HepG2 (cell line): ENCODE measurements around the gene FDXR. TPM values are rescaled to one million over a fixed set of nuclear protein-coding genes. Genes with fewer than 3 reads are reported as not detected.
A peak's percentile ranks its signal among the peaks of the same experiment; 100 is the strongest.

Source experiments
- CEBPG ChIP-seq: IDR thresholded peaks from 2 replicates; pipeline ENCODE4 v1.6.1; 2016
- CTCF ChIP-seq: sonication (generic); formaldehyde crosslinking; IDR thresholded peaks from 2 replicates; pipeline ENCODE4 v1.5.0; 2020; ENCODE audit warnings: mild to moderate bottlenecking, missing genetic modification reagents, moderate library complexity
- DPF2 ChIP-seq: sonication (generic); formaldehyde crosslinking; IDR thresholded peaks from 2 replicates; pipeline ENCODE4 v1.4.0; 2020; ENCODE audit warnings: mild to moderate bottlenecking, low read depth, missing genetic modification reagents, borderline replicate concordance
- EP300 ChIP-seq, 3 experiments: sonication (generic) in 1 of 3; formaldehyde crosslinking in 1 of 3; IDR thresholded peaks; 2 replicates each; pipeline versions ENCODE4 v1.5.1 to v1.6.1; 2011 to 2020; ENCODE audit warnings: low read depth in 2 of 3, low read length in 2 of 3, borderline replicate concordance in 1 of 3, improper control_type of control experiment in 1 of 3, mild to moderate bottlenecking in 1 of 3, missing genetic modification reagents in 1 of 3, moderate library complexity in 1 of 3
- HHEX ChIP-seq: IDR thresholded peaks from 2 replicates; pipeline ENCODE4 v1.6.1; 2016; ENCODE audit warnings: control low read depth
- KLF11 ChIP-seq: IDR thresholded peaks from 2 replicates; pipeline ENCODE4 v1.6.1; 2016; ENCODE audit warnings: missing compliant biosample characterization
- MAFK ChIP-seq, 2 experiments: IDR thresholded peaks in 1 of 2; conservative IDR thresholded peaks in 1 of 2; 2 replicates each; pipeline ENCODE4 v1.6.1; 2011; ENCODE audit warnings: improper control_type of control experiment in 2 of 2, low read length in 2 of 2
- MYC ChIP-seq: sonication (generic); formaldehyde crosslinking; IDR thresholded peaks from 2 replicates; pipeline ENCODE4 v1.9.0; 2021; ENCODE audit warnings: missing genetic modification reagents, borderline replicate concordance
- ONECUT2 ChIP-seq: sonication (generic); formaldehyde crosslinking; IDR thresholded peaks from 2 replicates; pipeline ENCODE4 v1.4.0; 2020; ENCODE audit warnings: missing genetic modification reagents
- SAP130 ChIP-seq: IDR thresholded peaks from 2 replicates; pipeline ENCODE4 v1.6.1; 2016; ENCODE audit warnings: low read depth
- SMAD9 ChIP-seq: sonication (generic); formaldehyde crosslinking; IDR thresholded peaks from 2 replicates; pipeline ENCODE4 v1.5.1; 2020; ENCODE audit warnings: mild to moderate bottlenecking, missing genetic modification reagents
- SRY ChIP-seq: sonication (generic); formaldehyde crosslinking; IDR thresholded peaks from 2 replicates; pipeline ENCODE4 v1.8.0; 2022; ENCODE audit warnings: mild to moderate bottlenecking, missing genetic modification reagents
- YY1 ChIP-seq: IDR thresholded peaks from 2 replicates; pipeline ENCODE4 v1.6.1; 2011; ENCODE audit warnings: low read length, low read depth, moderate library complexity, mild to moderate bottlenecking; ENCODE audit not compliant: insufficient read depth, insufficient replicate concordance
- ZNF512B ChIP-seq: sonication (generic); formaldehyde crosslinking; IDR thresholded peaks from 2 replicates; pipeline ENCODE4 v1.5.1; 2020; ENCODE audit warnings: missing genetic modification reagents, mild to moderate bottlenecking, borderline replicate concordance
- ZSCAN9 ChIP-seq: IDR thresholded peaks from 2 replicates; pipeline ENCODE4 v1.6.1; 2016; ENCODE audit warnings: borderline replicate concordance
- polyA plus RNA-seq, 8 experiments: library from polyadenylated mRNA; depleted of rRNA in 3 of 8; stranded (reverse) in 7 of 8; unstranded in 1 of 8; fragments of >200 nt; fragmentation: Illumina TruSeq in 4 of 8; extraction: Trizol in 4 of 8; gene quantifications; 2 replicates each; pipeline versions ENCODE4 v1.2.1 to v1.2.3, GENCODE V29; 2011 to 2016; ENCODE audit warnings: low read depth in 4 of 8, missing spikeins in 1 of 8, mixed read lengths in 1 of 8; ENCODE audit not compliant: insufficient read depth in 1 of 8
- total RNA-seq, 5 experiments: library from RNA; depleted of rRNA; stranded (reverse); fragments of >200 nt; fragmentation: Illumina TruSeq; extraction: Trizol; gene quantifications; 2 replicates each; pipeline ENCODE4 v1.2.3, GENCODE V29; 2016; ENCODE audit warnings: low read depth in 1 of 5
- TF ChIP-seq, protein P1 (sequence below): IDR thresholded peaks from 2 replicates; pipeline ENCODE4 v1.6.1; 2016; ENCODE audit warnings: mild to moderate bottlenecking
- TF ChIP-seq, protein P2 (sequence below): sonication (generic); formaldehyde crosslinking; IDR thresholded peaks from 2 replicates; pipeline ENCODE4 v1.4.0; 2020; ENCODE audit warnings: missing genetic modification reagents, mild to moderate bottlenecking, borderline replicate concordance

Gene FDXR
- total and polyA plus RNA-seq, 2 of the 13 experiments (the other 11 are each of a cell fraction or from before 2014, with no cell fraction given) = 23.4 to 116 TPM

GRCh38 chr17:74864866-74865395, 7.9 kb downstream of the FDXR start (continued):
- TF ChIP-seq CTCF (CRISPR knock-in tag) (peak; percentile 98), SMAD9 (CRISPR knock-in tag) (0 out of 2 replicates have a peak, but pooled peaks have one; percentile 40), MAFK (conservative IDR thresholded peaks at IDR 0.05 in 1 of 2, IDR thresholded peaks at IDR 0.05 in 1 of 2; ENCODE audit: low read length in 2 of 2) (peak; percentile 40 to 59; a peak in 3 of 4 replicates), KLF11 (CRISPR knock-in tag) (no peak), CEBPG (peak; percentile 67), SRY (CRISPR knock-in tag) (0 out of 2 replicates have a peak, but pooled peaks have one; percentile 52), ZNF512B (CRISPR knock-in tag) (no peak), EP300 (IDR thresholded peaks at IDR 0.05; ENCODE audit: low read depth in 2 of 2, low read length in 2 of 2) (no peak), EP300 (CRISPR knock-in tag; IDR thresholded peaks at IDR 0.05; ENCODE audit: borderline replicate concordance) (0 out of 2 replicates have a peak, but pooled peaks have one; percentile 22), ZSCAN9 (no peak), DPF2 (CRISPR knock-in tag) (no peak), HHEX (CRISPR knock-in tag) (no peak), ONECUT2 (no peak), SAP130 (0 out of 2 replicates have a peak, but pooled peaks have one; percentile 23), MYC (peak; percentile 34; the same call in 1 of the 2 replicates), YY1 (peak; percentile 38)
- TF ChIP-seq, protein P1, sequence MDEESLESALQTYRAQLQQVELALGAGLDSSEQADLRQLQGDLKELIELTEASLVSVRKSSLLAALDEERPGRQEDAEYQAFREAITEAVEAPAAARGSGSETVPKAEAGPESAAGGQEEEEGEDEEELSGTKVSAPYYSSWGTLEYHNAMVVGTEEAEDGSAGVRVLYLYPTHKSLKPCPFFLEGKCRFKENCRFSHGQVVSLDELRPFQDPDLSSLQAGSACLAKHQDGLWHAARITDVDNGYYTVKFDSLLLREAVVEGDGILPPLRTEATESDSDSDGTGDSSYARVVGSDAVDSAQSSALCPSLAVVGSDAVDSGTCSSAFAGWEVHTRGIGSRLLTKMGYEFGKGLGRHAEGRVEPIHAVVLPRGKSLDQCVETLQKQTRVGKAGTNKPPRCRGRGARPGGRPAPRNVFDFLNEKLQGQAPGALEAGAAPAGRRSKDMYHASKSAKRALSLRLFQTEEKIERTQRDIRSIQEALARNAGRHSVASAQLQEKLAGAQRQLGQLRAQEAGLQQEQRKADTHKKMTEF = no peak
- TF ChIP-seq, protein P2, sequence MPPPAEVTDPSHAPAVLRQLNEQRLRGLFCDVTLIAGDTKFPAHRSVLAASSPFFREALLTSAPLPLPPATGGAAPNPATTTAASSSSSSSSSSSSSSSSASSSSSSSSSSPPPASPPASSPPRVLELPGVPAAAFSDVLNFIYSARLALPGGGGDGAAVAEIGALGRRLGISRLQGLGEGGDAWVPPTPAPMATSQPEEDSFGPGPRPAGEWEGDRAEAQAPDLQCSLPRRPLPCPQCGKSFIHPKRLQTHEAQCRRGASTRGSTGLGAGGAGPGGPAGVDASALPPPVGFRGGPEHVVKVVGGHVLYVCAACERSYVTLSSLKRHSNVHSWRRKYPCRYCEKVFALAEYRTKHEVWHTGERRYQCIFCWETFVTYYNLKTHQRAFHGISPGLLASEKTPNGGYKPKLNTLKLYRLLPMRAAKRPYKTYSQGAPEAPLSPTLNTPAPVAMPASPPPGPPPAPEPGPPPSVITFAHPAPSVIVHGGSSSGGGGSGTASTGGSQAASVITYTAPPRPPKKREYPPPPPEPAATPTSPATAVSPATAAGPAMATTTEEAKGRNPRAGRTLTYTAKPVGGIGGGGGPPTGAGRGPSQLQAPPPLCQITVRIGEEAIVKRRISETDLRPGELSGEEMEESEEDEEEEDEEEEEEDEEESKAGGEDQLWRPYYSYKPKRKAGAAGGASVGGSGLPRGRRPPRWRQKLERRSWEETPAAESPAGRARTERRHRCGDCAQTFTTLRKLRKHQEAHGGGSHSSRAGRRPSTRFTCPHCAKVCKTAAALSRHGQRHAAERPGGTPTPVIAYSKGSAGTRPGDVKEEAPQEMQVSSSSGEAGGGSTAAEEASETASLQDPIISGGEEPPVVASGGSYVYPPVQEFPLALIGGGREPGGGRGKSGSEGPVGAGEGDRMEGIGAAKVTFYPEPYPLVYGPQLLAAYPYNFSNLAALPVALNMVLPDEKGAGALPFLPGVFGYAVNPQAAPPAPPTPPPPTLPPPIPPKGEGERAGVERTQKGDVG (CRISPR knock-in tag) = peak; percentile 29; the same call in 1 of the 2 replicates
- TF ChIP-seq, all 625 proteins: peak for 53
